ENCODE measurements around the gene NKX1-2.

NKX1-2 gene

DNA sequence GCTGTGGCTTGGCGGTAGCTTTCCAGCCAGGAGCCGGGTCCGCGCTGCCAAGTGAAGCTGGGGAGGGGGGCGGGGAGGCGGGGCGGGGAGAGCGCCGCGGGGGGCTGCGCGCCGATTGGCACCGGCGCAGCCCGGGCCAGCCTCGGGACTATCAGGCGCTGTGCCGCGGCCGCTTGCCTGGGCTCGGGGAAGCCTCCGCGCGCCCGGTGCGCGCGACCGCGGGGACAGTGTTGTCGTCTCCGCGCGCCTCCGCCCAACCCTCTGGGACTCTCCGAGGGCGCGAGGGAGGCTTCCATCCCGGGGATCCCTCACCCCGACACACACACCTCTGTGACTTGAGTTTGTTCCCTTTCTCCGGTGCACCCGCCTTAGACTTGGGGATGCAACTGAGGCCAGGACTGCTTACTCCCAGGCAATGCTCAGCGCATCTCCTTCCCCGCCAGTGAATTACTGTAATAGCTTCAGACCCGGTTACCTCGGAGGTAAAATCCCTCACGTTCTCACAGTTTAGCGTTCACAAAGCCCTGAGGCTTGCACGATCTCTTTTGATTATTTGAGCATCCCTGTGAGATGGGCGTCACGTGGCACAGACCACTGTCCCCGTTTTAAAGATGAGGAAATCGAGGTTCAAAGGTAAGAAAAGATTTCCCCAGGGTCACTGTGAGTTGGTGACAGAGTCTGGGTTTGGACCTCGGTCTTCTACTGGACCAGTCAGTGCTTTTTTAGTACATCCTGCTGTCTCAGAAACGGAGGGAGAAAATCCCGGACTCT lies at the start of gene NKX1-2:
Gene NKX1-2, minus strand, starts transcription at position 24 of the 771 bp plus-strand sequence. CDS start 92 bp downstream, outside the sequence.
- no peak for TF ChIP-seq CTCF (IDR thresholded peaks at IDR 0.05)

DNA sequence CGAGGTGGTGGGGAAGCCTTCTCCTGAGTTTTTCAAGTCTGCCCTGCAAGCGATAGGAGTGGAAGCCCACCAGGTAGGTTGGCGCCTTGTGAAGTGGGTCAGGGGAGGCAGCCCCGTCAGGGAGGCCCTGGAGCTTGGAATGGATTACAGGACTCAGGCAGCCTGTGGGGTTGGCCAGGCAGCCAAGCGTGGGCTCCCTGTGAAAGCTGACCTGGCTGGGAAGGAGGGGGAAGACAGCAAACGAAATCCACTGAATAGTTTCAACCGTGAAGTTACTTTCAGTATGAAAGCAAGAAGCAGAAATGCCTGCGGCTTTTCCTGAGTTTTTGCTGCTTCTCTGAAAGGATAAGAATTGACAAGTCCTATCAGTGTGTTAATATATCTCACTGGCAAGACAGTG lies 48.2 kb upstream of the NKX1-2 start:
- TF ChIP-seq CTCF (IDR thresholded peaks at IDR 0.05): no peak

DNA sequence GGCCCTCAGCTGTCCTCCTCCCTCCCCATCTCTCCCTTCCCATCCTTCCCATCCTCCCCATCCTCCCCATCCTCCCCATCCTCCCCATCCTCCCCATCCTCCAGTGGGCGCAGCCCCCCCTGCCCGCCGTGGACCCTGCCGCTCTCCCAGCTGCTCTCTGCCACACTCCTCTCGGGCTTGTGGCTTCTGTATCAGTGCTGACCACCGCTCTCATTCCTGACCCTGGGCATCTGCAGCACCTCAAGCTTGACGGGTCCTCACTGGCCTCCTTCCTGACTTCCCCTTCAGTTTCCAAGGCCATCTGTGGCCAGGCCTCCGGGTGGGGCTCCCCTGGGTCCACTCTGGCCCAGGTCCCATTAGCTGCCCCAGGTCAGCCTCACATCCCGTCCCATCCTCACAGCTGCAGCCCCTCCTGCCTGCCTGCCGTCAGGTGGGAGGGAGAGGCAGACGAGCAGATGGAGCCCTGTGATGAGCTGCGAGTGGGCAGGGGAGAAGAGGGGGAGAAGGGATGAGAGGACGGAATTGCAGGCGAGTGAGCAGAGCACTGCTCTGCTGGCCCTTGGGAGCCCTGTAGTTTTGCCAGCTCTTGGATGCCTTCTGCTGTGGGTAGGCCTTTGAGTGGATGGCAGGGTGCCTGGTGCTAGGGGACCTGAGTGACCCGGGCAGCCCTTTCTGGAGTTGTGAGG lies 47.5 kb upstream of the NKX1-2 start:
- TF ChIP-seq CTCF (IDR thresholded peaks at IDR 0.05): no peak

- no peak for TF ChIP-seq CTCF (IDR thresholded peaks at IDR 0.05)
Measured at GRCh38 chr10:124496620-124497019, 46.8 kb upstream of the NKX1-2 start.

DNA sequence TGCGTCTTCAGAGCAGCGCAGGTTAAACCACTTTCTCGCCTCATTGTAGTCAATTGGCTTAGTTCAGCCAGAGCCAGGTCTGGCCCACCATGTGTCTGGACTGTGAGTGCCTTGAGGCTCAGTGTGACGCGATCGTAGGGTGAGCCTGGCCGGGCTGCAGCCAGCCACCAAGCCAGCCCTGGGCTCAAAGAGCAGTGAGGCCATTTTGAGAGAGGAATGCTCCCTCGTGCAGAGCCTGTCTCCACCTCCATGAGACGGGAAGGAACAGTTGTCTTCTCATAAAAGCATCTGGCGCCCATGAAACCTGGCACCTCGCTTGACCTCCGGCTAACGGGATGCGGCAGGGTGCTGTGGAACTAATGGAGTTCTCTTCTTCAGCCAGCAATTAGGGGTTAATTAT lies 46.3 kb upstream of the NKX1-2 start:
- TF ChIP-seq CTCF (IDR thresholded peaks at IDR 0.05): no peak

GRCh38 chr10:124495725-124496124 lies 45.9 kb upstream of the NKX1-2 start:
- no peak for TF ChIP-seq CTCF (IDR thresholded peaks at IDR 0.05)

GRCh38 chr10:124495162-124495561 lies 45.3 kb upstream of the NKX1-2 start:
- TF ChIP-seq CTCF (IDR thresholded peaks at IDR 0.05): no peak

Measured in LNCAP (cell line).